ENCODE data around the gene LRMDA.

LRMDA gene

DNA sequence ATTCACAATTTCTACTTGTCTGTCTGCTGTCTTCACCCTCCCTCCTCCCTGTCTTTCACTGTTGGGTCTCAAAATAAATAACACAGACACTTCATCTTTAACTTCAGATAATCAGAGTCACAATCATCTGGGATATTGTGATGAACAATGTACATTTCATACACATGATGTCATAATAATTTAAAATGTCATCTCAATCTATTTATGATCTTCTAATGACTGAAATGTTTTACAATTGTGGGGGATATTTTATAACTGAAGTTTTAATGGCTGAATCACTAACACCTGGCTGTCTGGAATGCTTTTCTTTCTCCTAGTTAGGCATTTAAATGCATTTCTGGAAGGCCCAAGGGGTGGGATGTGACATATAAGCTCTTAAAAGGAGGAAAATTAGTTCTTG is 859.8 kb downstream of the LRMDA start:
- TF ChIP-seq, protein P1, sequence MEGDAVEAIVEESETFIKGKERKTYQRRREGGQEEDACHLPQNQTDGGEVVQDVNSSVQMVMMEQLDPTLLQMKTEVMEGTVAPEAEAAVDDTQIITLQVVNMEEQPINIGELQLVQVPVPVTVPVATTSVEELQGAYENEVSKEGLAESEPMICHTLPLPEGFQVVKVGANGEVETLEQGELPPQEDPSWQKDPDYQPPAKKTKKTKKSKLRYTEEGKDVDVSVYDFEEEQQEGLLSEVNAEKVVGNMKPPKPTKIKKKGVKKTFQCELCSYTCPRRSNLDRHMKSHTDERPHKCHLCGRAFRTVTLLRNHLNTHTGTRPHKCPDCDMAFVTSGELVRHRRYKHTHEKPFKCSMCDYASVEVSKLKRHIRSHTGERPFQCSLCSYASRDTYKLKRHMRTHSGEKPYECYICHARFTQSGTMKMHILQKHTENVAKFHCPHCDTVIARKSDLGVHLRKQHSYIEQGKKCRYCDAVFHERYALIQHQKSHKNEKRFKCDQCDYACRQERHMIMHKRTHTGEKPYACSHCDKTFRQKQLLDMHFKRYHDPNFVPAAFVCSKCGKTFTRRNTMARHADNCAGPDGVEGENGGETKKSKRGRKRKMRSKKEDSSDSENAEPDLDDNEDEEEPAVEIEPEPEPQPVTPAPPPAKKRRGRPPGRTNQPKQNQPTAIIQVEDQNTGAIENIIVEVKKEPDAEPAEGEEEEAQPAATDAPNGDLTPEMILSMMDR (IDR thresholded peaks at IDR 0.05; ENCODE audit: insufficient read depth, low read depth, low read length, missing control alignments) = no peak
- DNase-seq (ENCODE audit: low read depth) = no peak
- no peak overlapping the region for H3K4me3 ChIP-seq (ENCODE audit: low read depth, low read length)

DNA sequence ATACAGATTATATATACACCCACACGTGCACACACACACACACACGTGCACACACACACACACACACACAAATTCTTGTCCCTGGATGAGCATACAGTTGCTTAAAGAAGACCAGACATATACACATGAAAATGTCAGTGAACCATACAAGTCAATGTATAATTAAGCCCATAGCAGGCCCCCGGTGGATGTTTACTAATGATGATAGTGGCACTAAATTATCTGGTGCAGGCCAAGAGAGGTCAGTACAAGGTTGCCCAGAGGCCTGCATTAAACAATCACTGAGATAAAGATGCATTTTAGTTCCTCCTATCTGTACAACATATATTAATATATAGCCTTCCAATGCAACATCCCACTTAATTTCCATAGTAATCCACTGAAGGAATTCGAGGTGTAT is 860.5 kb downstream of the LRMDA start:
- TF ChIP-seq, protein P1 (IDR thresholded peaks at IDR 0.05; ENCODE audit: insufficient read depth, low read depth, low read length, missing control alignments) = no peak
- DNase-seq (ENCODE audit: low read depth) = no peak
- no peak overlapping the region for H3K4me3 ChIP-seq (ENCODE audit: low read depth, low read length)

DNA sequence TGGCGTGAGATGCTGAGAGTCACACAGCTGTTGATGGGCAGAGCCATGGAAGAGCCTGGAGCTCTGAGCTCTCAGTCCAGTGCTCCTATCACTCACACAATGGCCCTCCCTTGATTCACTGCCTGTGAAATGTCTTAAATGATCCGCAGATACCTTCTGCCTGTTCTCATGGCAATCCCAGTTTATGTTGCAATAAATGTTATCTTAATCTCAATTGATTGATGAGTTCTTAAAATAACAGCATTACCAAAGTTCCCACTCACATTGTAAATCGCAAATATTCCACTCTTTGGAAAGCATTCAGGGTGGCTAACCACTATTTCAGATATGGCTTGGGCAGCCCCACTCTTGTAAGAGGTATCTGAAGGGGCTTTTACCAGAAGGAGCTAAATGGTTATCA is 865.5 kb downstream of the LRMDA start:
- TF ChIP-seq, protein P1 (IDR thresholded peaks at IDR 0.05; ENCODE audit: insufficient read depth, low read depth, low read length, missing control alignments) = no peak
- DNase-seq (ENCODE audit: low read depth) = no peak
- no peak overlapping the region for H3K4me3 ChIP-seq (ENCODE audit: low read depth, low read length)

DNA sequence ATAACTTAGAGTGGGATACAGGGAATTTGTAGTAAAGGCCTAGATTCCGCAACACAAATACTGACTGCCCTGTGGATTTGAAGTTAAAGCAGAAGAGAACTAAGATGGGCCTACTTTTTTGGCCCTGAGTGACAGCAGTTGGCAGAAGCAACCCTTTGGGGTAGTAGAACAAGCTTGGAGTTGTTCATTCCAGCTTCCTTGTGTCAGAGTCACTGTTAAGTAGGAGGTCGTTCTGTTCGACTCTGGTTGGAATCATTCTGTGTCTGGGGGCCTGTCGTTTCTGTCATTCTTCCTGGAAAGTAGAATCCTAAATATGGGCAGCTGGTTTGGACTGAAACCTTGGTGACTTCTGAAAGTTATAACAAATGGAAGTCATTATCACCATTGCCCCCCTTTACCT is 865.9 kb downstream of the LRMDA start:
- TF ChIP-seq, protein P1 (IDR thresholded peaks at IDR 0.05; ENCODE audit: insufficient read depth, low read depth, low read length, missing control alignments) = no peak
- H3K4me3 ChIP-seq (ENCODE audit: low read depth, low read length) = no peak overlapping the region
- DNase-seq (ENCODE audit: low read depth) = no peak

DNA sequence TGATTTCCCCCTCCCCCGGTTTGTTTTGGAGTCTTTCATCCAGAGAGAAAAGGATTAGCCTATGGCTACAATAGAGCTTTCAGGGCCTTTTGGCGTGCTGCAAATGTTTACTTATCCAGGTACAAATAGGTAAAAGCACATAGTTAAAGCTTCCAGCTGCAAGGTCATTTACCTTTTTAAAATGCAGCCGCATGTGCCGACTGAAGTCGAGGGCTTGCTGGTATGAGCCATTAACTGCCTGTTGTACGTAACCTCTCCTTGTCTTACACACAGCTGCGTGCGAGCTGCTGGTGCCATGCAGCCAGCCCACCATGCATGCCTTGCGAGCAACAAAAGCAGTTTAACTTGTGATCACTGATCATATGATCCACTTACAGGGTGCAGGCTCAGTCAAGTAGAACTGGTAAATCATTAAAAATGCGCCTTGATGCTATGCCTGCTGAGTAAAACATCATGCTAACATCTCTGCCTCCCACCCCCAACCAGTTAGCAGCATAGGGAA is 866.4 kb downstream of the LRMDA start:
- no peak for DNase-seq (ENCODE audit: low read depth)
- TF ChIP-seq, protein P1 (IDR thresholded peaks at IDR 0.05; ENCODE audit: insufficient read depth, low read depth, low read length, missing control alignments) = no peak
- H3K4me3 ChIP-seq (ENCODE audit: low read depth, low read length) = no peak overlapping the region

DNA sequence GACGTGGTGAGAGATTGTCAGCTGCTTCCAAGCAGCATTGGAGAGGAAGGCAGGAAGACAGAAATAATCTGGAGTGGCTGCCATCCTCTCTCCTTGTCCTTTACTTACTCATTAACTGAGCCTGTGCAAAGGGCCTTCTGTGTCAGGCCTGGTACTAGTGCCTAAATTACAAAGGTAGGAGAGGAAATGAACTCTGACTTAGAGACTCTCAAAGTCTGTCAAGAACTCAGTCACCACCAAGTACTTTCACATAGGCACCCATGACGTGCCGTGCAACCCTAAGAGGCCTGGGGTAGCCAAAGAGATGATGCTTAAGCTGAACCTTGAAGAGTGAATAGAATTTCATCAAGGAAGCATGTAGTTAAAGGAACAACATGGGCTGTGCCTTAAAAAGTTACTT is 866.9 kb downstream of the LRMDA start:
- TF ChIP-seq, protein P1 (IDR thresholded peaks at IDR 0.05; ENCODE audit: insufficient read depth, low read depth, low read length, missing control alignments) = no peak
- no peak for DNase-seq (ENCODE audit: low read depth)
- H3K4me3 ChIP-seq (ENCODE audit: low read depth, low read length) = no peak overlapping the region

DNA sequence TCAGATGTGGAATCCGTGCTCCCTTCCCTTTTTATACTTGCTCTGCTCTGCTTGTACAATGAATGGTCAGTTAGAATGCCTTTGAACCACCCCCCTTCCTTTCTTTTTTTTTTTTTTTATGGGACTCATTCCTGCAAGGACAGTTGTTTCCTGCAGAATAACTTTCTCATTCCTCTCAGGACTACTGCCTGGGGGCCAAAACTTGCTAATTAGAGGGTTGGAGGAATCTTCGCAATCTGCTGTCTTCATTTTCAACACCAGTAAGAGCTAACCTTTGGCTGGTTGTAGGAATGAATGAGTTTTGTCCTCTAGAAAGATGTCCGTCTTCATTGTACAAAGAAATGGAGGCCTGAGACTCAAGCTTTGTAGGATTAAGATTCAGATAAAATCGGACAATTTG is 868.1 kb downstream of the LRMDA start:
- no peak for DNase-seq (ENCODE audit: low read depth)
- no peak overlapping the region for H3K4me3 ChIP-seq (ENCODE audit: low read depth, low read length)
- TF ChIP-seq, protein P1 (IDR thresholded peaks at IDR 0.05; ENCODE audit: insufficient read depth, low read depth, low read length, missing control alignments) = no peak
